GM19238 (cell line): ENCODE measurements around the gene TNFSF13.

Experiments used
- DNase-seq: peaks from one replicate; pipeline ENCODE4 v3.0.0; 2011; ENCODE audit warnings: low spot score; ENCODE audit not compliant: insufficient read length

TNFSF13 gene

DNA sequence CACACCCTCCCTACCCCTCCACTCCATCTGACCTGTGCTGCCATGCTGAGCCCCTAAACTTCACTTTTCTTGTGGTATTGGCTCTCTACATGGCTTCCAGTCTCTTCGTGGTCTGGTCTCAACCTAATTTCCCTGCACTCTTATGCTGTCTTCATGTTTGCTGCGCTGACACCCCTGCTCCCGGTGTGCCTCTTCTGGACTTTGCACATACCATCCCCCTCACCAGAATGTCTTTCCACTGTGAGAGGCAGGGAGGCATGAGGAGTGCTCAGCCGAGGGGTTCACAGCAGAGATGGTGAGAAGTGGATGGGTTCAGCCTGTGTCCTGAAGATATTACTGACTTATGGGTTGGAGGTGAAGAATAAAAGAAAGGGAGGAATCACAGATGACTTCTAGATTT is 7.2 kb upstream of the TNFSF13 start:
- DNase-seq, result no peak

DNA sequence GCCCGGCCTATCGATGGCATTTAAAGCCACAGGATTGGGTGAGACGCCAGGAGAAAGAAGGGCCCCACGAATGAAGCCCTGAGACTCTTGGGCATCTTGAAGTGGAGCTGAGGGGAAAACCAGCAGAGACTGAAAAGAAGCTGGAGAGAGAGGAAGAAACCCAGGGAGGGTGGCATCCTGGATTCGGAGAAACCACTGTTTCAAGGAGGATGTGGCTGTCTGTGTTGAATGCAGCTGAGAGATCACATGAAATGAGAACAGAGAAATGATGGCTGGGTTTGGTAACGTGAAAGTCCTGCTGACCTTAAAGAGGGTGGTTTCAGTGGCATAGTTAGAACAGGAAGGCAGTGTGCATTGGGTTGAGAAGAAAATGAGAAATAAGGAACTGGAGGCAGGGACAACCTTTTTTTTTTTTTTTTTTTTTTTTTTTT is 5.9 kb upstream of the TNFSF13 start:
- no peak for DNase-seq

DNA sequence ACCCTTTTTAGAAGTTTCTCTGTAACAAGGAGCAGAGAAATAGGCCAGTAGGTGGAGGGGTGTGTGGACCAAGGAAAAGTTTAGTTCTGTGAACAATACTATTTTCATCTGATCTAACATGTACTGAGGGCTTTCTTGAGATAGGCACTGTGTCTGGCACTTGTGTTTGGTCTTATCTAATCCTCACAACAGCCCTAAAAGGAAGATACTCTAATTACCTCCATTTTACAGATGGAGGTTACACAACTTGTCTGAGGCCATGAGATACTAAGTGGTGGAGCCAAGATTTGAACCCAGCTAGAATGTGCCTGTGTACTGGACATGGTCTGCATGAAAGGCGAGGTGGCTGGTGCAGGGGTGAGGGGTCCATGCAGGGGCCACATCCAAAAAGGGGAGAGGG is 5.2 kb upstream of the TNFSF13 start:
- no peak for DNase-seq

DNA sequence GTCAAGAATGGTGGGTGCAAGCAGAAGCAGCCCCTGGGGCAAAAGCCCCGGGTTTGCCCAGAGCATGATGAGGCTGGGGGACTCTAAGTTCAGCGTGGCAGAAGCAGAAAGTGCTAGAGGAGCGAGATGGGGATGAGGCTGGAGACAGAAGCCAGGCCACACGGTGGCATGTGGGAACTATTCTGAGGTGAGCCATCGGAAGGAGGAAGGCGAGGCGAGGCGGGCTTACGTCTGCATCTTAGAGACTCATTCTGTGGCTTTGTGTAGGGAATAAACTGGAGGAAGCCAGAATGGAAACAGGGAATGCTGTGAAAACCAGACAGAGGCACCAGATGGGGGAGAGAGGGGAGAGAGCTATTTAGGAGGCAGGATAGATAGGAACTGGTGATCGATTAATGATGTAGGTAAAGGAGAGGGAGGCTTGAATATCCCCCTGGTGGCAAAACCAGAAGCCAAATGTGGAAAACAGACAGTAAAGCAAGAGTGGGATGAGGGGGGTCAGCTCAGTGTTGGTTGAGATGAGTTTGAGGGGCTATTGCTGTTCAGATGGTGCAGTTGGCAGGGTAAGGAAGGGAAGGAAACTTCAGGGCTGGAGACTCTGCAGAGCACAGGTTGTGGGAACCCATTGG is 3.1 kb upstream of the TNFSF13 start:
- no peak for DNase-seq

DNA sequence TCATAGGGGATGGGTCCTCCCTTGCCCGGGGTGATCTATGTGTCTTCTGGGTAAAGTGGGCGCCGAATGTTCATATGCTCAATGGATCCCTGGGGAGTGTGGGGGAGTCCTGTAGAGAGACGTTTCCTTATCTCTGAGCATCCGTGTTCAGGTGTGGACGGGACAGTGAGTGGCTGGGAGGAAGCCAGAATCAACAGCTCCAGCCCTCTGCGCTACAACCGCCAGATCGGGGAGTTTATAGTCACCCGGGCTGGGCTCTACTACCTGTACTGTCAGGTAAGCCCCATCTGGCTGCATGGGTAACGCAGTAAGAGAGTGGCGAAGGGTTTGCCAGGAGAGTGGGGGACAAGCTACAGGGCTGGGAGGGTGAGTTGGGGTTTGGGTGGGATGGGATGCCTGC is 1.9 kb upstream of the TNFSF13 start:
- DNase-seq, result no peak

DNA sequence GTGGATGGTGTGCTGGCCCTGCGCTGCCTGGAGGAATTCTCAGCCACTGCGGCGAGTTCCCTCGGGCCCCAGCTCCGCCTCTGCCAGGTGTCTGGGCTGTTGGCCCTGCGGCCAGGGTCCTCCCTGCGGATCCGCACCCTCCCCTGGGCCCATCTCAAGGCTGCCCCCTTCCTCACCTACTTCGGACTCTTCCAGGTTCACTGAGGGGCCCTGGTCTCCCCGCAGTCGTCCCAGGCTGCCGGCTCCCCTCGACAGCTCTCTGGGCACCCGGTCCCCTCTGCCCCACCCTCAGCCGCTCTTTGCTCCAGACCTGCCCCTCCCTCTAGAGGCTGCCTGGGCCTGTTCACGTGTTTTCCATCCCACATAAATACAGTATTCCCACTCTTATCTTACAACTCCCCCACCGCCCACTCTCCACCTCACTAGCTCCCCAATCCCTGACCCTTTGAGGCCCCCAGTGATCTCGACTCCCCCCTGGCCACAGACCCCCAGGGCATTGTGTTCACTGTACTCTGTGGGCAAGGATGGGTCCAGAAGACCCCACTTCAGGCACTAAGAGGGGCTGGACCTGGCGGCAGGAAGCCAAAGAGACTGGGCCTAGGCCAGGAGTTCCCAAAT is 1.3 kb upstream of the TNFSF13 start:
- DNase-seq, result no peak

DNA sequence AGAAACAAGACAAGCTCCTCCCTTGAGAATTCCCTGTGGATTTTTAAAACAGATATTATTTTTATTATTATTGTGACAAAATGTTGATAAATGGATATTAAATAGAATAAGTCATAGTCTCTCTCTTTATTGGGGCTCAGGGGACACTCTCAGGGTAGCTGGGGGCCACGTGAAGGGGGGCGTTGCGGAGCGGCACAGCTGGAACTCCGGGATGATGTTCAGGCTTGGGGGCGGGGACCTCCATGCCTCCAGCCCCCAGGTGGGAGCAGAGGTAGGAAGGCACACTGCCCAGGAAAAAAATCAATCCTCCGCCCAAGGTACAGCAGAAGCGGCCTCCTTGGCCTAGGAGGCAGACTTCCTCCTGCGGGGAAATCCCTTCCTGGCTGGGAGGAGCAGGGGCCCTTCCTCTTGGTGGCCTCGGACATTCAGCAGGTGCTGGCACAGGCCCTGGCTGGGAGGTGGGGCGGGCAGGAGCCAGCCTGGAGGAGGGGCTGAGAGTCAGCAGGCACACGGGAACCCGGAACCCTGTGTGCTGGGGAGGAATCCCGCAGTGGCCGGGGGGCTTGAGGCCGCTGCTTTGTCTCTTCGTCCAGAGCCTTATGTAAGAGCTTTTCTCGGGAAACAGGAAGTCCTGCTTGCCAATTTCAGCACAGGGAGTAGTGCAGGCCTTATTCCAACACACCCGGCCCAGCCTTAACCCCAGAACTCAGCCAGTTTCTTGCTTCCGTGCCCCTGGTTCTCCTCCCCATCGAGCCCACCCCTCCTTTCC is 591 bp upstream of the TNFSF13 start:
- no peak for DNase-seq

DNA sequence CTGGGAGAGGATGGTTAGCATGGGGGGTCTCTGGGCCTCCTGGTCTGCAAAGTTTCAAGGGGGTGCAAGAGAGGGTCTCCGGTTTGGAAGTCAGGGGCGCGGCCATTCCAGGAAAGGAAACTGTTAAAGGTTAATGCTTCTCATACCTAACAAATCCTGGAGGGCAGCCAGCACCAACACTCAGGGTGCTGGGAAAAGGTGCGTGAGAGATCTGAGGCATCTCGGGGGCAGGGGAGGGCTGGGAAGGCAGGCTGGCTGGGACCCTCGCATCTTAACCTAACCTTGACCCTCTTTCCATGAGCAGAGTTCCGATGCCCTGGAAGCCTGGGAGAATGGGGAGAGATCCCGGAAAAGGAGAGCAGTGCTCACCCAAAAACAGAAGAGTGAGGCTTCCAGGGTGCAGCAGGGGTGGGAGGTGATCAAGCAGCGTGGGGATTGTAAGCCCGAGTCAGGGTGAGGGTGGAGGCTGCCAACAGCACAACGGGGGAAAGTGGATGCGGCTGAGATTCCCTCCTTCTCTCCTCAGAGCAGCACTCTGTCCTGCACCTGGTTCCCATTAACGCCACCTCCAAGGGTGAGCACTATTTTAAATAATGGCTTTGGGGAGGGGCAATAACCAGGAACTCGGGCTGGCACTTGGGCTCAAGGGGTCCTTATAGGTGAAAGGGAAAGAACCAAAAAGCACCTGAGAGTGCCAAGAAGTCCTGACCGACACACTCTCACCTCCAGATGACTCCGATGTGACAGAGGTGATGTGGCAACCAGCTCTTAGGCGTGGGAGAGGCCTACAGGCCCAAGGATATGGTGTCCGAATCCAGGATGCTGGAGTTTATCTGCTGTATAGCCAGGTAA is 996 bp downstream of the TNFSF13 start:
- no peak for DNase-seq

DNA sequence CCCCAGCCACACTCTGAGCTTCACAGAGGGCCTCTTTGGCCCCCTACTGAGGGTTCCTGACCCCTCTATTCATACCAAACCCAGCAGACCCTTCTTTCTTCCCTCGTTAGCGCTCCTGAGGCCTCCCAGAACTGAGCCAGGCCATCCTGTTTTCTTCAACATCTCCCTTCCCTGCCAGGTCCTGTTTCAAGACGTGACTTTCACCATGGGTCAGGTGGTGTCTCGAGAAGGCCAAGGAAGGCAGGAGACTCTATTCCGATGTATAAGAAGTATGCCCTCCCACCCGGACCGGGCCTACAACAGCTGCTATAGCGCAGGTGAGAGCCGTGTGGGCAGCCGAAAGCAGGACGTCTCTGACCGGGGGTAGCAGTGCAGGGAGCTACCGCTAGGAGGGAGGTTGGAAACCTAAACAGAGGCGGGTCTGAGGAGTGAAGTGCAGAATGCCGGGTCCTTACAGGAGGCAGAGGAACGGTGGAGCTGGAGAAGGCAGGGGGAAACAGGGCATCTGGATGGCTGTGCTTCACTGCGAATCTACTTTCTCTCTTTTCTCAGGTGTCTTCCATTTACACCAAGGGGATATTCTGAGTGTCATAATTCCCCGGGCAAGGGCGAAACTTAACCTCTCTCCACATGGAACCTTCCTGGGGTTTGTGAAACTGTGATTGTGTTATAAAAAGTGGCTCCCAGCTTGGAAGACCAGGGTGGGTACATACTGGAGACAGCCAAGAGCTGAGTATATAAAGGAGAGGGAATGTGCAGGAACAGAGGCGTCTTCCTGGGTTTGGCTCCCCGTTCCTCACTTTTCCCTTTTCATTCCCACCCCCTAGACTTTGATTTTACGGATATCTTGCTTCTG is 1.9 kb downstream of the TNFSF13 start:
- DNase-seq, result no peak

DNA sequence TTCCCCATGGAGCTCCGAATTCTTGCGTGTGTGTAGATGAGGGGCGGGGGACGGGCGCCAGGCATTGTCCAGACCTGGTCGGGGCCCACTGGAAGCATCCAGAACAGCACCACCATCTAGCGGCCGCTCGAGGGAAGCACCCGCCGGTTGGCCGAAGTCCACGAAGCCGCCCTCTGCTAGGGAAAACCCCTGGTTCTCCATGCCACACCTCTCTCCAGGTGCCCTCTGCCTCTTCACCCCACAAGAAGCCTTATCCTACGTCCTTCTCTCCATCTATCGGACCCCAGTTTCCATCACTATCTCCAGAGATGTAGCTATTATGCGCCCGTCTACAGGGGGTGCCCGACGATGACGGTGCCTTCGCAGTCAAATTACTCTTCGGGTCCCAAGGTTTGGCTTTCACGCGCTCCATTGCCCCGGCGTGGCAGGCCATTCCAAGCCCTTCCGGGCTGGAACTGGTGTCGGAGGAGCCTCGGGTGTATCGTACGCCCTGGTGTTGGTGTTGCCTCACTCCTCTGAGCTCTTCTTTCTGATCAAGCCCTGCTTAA is 2.6 kb downstream of the TNFSF13 start:
- DNase-seq, result peak; percentile 89

DNA sequence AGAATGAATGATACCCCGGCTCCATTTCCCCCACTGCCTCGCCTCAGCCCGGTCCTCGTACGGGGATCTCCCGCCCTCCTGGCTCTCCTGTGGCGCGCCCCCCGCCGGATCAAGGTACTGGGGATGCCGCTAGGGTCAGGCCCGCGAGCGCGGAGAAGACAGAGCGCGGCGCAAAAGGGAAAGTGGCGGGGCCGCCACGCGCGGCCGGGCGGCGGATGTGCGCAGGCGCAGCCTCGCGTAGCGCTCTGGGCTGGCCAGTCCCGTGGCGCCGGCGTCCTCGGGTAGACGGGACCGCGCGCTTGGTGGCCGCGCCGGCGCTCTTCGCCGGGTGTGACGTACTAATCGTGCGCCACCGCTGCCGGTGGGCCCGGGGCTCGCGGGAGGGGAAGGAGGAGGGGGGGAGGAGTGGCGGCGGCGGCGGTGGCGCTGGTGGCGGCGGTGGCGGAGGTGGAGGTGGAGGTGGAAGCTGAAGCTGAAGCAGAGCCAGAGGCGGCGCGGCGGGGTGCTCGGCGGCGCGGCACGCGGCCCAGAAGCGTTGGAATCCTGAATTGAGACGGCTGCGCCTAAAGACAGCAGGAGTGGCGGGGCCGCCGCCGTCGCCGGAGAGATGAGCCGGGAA is 3.1 kb downstream of the TNFSF13 start, which contains the start of gene SENP3:
Gene SENP3 (plus strand): TSS at position 331 of the 619 bp plus-strand sequence. CDS start 1,158 bp downstream, outside the sequence.
- peak; percentile 96 for DNase-seq

DNA sequence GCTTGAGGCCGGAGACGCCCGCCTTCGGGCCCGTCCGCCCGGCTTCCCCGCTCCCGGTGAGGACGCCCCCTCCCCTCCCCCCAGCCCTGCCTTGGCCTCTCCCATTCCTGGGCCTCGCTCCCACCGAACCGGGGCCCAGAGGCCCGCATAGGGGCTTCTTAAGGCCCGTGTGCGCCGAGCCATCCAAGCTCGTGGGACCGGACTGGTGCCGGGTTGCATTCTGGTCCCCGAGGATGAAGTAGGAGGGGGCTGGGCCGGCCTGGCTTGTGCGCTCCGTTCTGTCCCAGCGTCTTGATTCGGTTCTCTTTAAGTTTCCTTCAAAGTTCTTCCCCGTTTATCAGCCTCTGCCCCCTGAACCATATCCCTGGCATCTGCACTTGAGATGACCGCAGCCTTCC is 3.7 kb downstream of the TNFSF13 start:
- DNase-seq, result no peak

DNA sequence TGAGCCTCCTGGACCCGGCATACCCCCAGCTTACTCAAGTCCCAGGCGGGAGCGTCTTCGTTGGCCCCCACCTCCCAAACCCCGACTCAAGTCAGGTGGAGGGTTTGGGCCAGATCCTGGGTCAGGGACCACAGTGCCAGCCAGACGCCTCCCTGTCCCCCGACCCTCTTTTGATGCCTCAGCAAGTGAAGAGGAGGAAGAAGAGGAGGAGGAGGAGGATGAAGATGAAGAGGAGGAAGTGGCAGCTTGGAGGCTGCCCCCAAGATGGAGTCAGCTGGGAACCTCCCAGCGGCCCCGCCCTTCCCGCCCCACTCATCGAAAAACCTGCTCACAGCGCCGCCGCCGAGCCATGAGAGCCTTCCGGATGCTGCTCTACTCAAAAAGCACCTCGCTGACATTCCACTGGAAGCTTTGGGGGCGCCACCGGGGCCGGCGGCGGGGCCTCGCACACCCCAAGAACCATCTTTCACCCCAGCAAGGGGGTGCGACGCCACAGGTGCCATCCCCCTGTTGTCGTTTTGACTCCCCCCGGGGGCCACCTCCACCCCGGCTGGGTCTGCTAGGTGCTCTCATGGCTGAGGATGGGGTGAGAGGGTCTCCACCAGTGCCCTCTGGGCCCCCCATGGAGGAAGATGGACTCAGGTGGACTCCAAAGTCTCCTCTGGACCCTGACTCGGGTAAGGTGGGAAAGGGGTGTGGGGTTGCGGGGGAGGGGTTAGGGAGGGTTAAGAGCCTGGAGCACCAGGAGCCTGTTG is 4.7 kb downstream of the TNFSF13 start:
- DNase-seq, result no peak

DNA sequence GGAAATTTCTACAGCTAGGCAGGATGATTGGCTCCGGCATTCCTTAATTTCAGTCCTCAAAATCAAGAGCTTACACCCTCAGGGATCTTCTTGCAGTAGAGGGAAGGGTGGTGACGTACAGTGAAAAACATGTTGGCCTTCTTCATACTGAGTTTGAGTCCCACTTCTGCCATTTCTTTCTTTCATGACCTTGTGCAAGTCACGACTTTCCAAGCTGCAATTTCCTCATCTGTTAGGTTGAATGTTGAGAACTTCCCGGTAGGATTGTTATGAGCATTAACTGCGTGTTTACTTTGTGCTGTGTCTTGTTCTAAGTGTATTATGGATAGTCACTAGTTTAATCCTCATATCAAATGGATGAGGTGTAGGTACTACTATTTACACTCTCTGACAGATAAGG is 11.0 kb downstream of the TNFSF13 start:
- DNase-seq, result no peak

DNA sequence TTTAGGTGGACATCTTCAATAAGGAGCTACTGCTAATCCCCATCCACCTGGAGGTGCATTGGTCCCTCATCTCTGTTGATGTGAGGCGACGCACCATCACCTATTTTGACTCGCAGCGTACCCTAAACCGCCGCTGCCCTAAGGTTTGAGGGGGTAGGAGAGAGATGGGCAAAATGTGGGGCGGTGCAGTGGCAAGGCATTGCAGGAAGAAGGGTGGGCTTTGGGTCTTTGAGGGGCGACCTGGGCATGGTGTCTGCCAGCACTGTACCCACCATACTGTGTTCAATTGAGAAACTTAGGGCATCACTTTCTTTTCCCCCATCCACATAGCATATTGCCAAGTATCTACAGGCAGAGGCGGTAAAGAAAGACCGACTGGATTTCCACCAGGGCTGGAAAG is 11.8 kb downstream of the TNFSF13 start:
- DNase-seq, result no peak

DNA sequence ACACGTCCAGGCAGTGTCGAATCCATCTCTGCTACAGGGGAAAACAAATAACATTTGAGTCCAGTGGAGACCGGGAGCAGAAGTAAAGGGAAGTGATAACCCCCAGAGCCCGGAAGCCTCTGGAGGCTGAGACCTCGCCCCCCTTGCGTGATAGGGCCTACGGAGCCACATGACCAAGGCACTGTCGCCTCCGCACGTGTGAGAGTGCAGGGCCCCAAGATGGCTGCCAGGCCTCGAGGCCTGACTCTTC is 13.7 kb downstream of the TNFSF13 start:
- DNase-seq, result no peak

DNA sequence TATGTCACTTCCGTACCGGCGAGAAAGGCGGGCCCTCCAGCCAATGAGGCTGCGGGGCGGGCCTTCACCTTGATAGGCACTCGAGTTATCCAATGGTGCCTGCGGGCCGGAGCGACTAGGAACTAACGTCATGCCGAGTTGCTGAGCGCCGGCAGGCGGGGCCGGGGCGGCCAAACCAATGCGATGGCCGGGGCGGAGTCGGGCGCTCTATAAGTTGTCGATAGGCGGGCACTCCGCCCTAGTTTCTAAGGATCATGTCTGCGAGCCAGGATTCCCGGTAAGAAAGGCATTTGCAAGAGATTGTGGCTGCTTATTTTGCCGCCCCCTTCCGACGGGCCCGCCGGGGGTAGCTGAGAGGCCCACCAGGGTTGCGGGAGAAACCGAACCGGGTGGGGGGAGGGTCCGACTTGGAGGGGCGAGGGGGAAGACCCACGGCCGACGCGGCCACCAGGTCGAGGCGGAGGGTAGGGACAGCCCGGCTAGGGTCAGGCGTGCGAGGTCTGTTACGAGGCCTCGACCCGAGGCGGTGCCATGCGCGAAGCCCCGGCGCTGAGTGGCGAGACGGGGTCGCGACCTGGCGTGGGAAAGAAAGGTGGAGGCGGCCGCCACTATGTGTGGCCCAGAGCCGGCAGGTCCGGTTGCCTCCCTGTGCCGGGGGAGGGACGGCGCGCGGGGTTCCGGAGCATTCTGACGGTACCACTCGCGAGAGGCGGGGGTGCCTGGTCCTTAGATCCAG is 14.2 kb downstream of the TNFSF13 start:
- peak; percentile 98 for DNase-seq

DNA sequence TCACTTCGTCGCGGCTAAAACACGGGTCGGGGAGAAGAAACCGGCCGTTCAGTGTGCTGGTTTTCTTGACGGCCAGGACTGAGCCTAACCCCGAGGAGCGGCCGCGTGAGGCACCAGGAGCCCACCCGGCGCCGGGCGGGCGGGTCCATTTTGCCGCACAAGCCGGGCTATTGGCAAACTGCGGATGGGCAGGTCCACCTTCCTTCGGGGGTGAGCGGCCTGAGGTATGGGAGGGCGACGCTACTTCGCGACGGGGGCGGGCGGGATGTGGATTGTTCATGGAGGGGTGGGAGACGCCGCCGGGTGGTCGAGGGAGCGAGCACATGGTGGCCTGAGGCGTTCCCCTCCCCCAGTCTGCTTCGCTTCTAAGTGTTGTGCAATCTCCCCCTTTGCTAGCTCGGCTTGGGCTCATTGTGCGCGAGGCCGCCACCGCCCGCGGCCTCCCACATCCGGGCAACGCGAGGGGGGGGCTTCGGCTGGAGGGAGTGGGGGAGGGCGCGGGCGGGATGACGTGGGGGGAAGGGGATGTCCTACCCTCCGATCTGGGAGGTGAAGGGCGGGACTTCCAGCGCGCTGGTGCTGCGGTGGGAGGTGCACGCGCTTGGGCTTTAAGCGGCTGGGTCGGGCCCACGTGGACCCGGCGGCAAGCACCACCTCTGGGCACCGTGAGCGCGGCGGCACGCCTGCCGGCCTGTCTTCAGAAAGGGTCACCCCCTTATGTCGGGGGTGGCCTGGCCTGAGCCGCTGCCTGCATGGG is 15.0 kb downstream of the TNFSF13 start:
- DNase-seq, result peak; percentile 85
